Fibroblast of the aortic adventitia (primary cell): ENCODE measurements around the gene GNB2. TPM values are rescaled to one million over a fixed set of nuclear protein-coding genes. Genes with fewer than 3 reads are reported as not detected.

Experiments
- DNase-seq: peaks from one replicate; pipeline ENCODE4 v3.0.0-alpha.2; 2010; ENCODE audit warnings: low read depth
- H3K4me3 ChIP-seq: 2 replicates; pipeline ENCODE4 v1.5.1; 2011; ENCODE audit warnings: low read depth, mild to moderate bottlenecking, control low read depth, low read length, moderate library complexity
- CTCF ChIP-seq: IDR thresholded peaks from 2 replicates; pipeline ENCODE4 v1.5.1; 2011; ENCODE audit warnings: mild to moderate bottlenecking, low read length, control low read depth, inconsistent platforms; ENCODE audit not compliant: insufficient read depth
- total RNA-seq: library from RNA; depleted of rRNA; stranded (reverse); fragments of >200 nt; gene quantifications from 2 replicates; pipeline ENCODE4 v1.2.3, GENCODE V29; 2012; ENCODE audit warnings: low replicate concordance

The GNB2 gene
- 38.5 and 89.1 TPM in 2 replicates for total RNA-seq

GRCh38 chr7:100673302-100673941, at the start of gene GNB2:
Gene GNB2, plus strand, starts transcription at chr7:100673740. Its CDS starts 2,526 bp downstream, at chr7:100676266.
- peak within 1 kb of the TSS; percentile 85 for H3K4me3 ChIP-seq
- TF ChIP-seq CTCF: no peak
- DNase-seq: peak; percentile 99

GRCh38 chr7:100623951-100624824, 49.4 kb upstream of the GNB2 start:
- no peak for DNase-seq
- no peak for TF ChIP-seq CTCF

GRCh38 chr7:100626055-100626454, 47.5 kb upstream of the GNB2 start:
- no peak for DNase-seq
- no peak for TF ChIP-seq CTCF
- H3K4me3 ChIP-seq: peak overlapping the region; percentile 48

More at GRCh38 chr7:100623951-100624824, 49.4 kb upstream of the GNB2 start:
- H3K4me3 ChIP-seq: no peak overlapping the region

GRCh38 chr7:100626530-100627237, 46.9 kb upstream of the GNB2 start:
- peak overlapping the region; percentile 48 for H3K4me3 ChIP-seq
- DNase-seq: peak; percentile 73
- TF ChIP-seq CTCF: no peak

GRCh38 chr7:100627238-100627549, 46.3 kb upstream of the GNB2 start:
- no peak for DNase-seq
- H3K4me3 ChIP-seq: no peak overlapping the region
- TF ChIP-seq CTCF: no peak

- H3K4me3 ChIP-seq: no peak overlapping the region
- peak; percentile 39 for TF ChIP-seq CTCF
- DNase-seq: no peak
These were observed 44.3 kb upstream of the GNB2 start for GRCh38 chr7:100629117-100629716.
